Measurements from ENCODE around the gene CNTNAP2. TPM values are rescaled to one million over a fixed set of nuclear protein-coding genes. Genes with fewer than 3 reads are reported as not detected.

The CNTNAP2 gene
- total and polyA plus RNA-seq, 3 donors from 2014 or later = 4.3 to 6.1 (median 4.4) TPM

DNA sequence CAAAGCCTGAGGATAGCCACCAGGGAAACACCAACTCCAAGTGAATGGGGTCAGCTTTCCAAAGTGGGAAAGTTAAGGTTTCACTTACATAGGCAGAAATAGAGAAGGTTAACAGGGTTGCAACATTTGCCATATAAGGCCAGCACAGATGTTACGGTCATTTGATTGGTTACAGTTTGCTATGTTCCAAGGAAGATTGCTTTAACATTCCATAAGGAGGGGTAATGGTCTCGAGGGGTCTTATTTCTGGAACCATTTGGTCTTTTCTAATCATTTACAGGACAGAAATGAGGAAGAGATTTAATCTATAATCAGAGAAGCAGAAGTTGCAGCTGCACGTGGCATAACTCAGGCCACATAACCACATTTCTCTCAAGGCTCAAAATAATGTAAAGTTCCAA, 1794.6 kb downstream of the CNTNAP2 start:
- Histone ChIP-seq H3K36me3 (ENCODE audit: low read depth, missing control alignments) (no peaks in the 10 kb centered on the region), H3K4me1 (no peaks in the 10 kb centered on the region), H3K27ac (no peak overlapping the region), H3K4me3 (no peak overlapping the region), H3K27me3 (no peaks in the 10 kb centered on the region), H3K9me3 (no peaks in the 10 kb centered on the region)
- 44 to 46% methylated on average over 3 of the region's 3 CpGs for WGBS, 2 donors
- TF ChIP-seq, protein P1, sequence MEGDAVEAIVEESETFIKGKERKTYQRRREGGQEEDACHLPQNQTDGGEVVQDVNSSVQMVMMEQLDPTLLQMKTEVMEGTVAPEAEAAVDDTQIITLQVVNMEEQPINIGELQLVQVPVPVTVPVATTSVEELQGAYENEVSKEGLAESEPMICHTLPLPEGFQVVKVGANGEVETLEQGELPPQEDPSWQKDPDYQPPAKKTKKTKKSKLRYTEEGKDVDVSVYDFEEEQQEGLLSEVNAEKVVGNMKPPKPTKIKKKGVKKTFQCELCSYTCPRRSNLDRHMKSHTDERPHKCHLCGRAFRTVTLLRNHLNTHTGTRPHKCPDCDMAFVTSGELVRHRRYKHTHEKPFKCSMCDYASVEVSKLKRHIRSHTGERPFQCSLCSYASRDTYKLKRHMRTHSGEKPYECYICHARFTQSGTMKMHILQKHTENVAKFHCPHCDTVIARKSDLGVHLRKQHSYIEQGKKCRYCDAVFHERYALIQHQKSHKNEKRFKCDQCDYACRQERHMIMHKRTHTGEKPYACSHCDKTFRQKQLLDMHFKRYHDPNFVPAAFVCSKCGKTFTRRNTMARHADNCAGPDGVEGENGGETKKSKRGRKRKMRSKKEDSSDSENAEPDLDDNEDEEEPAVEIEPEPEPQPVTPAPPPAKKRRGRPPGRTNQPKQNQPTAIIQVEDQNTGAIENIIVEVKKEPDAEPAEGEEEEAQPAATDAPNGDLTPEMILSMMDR (IDR thresholded peaks at IDR 0.05) = no peak
- no peak for TF ChIP-seq POLR2A (IDR thresholded peaks at IDR 0.05)
- DNase-seq = no peak
- intact Hi-C loops (cut with DNase I; ENCODE audit: low total_unique reads) = no loop called here

DNA sequence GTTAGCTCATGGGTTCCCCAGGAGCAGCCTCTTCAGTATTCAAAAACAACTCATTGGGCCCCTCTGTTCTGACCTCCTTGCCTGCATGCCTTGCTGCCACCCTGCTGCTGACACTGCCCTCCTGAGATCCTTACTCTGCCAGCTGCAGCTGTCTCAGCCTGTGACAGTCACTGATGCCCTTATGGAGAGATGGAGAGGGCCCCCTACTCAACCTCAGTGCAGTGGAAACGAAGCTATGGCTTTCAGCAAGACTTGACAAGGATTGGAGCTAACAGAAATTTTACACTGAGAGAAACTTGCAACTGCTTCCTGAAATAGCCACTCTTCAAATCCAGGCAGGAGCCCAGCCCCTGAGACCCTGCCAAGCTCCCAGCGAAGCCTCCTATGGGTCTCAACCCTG, 1795.7 kb downstream of the CNTNAP2 start:
- no peak for DNase-seq
- Histone ChIP-seq H3K27me3 (no peaks in the 10 kb centered on the region), H3K4me3 (no peak overlapping the region), H3K27ac (no peak overlapping the region), H3K4me1 (no peaks in the 10 kb centered on the region), H3K9me3 (no peaks in the 10 kb centered on the region), H3K36me3 (ENCODE audit: low read depth, missing control alignments) (no peaks in the 10 kb centered on the region)
- WGBS, 2 donors = 33 to 65% methylated on average over 1 to 2 of the region's 2 CpGs
- intact Hi-C loops (cut with DNase I; ENCODE audit: low total_unique reads) = no loop called here
- TF ChIP-seq, protein P1 (IDR thresholded peaks at IDR 0.05) = no peak
- TF ChIP-seq POLR2A (IDR thresholded peaks at IDR 0.05) = no peak

DNA sequence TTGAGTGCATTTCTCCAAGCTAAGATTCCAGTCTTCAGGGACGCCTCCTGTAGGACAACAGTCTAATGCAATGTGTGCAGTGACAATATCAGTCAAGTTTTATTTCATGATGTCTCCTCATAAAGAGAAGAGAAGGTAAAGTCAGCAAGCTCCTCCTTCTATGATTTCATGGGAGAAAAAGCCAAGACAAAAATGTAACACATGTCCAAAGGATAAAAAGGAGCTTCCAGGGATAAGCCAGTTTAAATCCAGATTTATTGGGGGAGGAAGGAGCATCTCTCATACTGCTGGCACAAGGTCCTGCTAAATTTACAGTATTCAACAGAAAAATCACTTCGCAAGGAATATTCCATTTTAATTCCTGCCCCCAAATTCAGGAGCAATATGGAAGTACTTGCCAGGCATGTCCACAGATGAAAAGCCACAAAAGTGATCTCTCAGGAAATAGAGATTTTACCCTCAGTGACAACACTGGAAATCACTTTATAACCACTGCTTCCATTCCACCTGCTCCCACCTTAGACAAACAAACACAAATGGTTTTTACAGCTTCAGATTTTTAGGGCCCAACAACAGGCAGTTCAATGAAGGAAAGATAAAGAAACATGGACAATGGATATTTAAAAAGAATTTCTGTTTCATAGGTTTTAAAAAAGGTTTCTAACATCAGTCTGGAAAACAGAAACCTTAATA, 1796.5 kb downstream of the CNTNAP2 start:
- H3K27me3 ChIP-seq = no peaks in the 10 kb centered on the region
- intact Hi-C loops (cut with DNase I; ENCODE audit: low total_unique reads) = no loop called here
- H3K27ac ChIP-seq = no peak overlapping the region
- no peaks in the 10 kb centered on the region for H3K4me1 ChIP-seq
- H3K36me3 ChIP-seq (ENCODE audit: low read depth, missing control alignments) = no peaks in the 10 kb centered on the region
- TF ChIP-seq POLR2A (IDR thresholded peaks at IDR 0.05) = no peak
- TF ChIP-seq, protein P1 (IDR thresholded peaks at IDR 0.05) = no peak
- WGBS, 2 donors = 47 to 80% methylated on average over 2 of the region's 2 CpGs
- no peaks in the 10 kb centered on the region for H3K9me3 ChIP-seq
- H3K4me3 ChIP-seq = no peak overlapping the region
- no peak for DNase-seq

DNA sequence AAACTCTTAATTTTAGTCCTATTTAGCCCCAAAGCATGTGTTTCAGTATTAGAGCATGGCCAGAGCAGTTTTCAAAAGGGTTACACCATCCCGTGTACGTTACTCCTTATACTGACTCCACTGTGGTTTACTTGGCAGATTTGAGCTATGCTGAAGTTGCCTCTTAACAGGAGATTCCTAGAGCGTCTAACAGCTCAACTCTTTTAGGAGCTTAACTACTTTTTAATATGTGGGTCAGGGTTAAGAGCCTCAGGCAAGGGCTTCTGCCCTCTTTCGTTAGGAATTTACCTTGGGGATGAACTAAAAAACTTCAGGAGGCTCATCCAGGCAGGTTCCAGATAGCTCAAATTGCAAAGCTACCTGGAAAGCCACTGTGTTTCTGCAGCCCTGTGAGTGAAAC, 1799.2 kb downstream of the CNTNAP2 start:
- 37 to 66% methylated on average over 4 of the region's 4 CpGs for WGBS, 2 donors
- H3K4me3 ChIP-seq = no peak overlapping the region
- no peaks in the 10 kb centered on the region for H3K4me1 ChIP-seq
- TF ChIP-seq, protein P1 (IDR thresholded peaks at IDR 0.05) = no peak
- TF ChIP-seq POLR2A (IDR thresholded peaks at IDR 0.05) = no peak
- H3K36me3 ChIP-seq (ENCODE audit: low read depth, missing control alignments) = no peaks in the 10 kb centered on the region
- DNase-seq = no peak
- no peaks in the 10 kb centered on the region for H3K9me3 ChIP-seq
- no peak overlapping the region for H3K27ac ChIP-seq
- H3K27me3 ChIP-seq = no peaks in the 10 kb centered on the region
- intact Hi-C loops (cut with DNase I; ENCODE audit: low total_unique reads) = no loop called here

DNA sequence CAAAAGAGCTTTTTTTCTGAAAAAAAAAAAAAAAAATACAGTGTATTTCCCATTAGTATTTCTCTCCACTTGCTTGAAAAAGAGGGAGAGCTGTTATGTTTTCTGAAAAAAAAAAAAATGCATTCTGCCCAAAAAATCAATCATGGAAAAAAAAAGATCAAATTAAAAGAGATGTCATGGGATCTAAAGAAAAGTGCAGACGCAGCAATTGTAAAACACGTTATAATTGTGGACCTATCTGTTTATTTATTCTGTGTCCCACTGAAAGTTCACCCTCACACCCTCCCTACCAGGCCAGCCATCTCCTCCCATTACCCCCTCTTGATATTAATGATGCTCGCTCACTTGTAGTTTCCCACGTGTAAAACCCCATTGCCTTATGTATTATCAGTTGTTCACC, 1800.0 kb downstream of the CNTNAP2 start:
- TF ChIP-seq POLR2A (IDR thresholded peaks at IDR 0.05) = no peak
- TF ChIP-seq, protein P1 (IDR thresholded peaks at IDR 0.05) = no peak
- WGBS, 2 donors = 69 to 79% methylated on average over 4 of the region's 4 CpGs
- no peak for DNase-seq
- Histone ChIP-seq H3K4me1 (no peaks in the 10 kb centered on the region), H3K9me3 (no peaks in the 10 kb centered on the region), H3K27me3 (no peaks in the 10 kb centered on the region), H3K36me3 (ENCODE audit: low read depth, missing control alignments) (no peaks in the 10 kb centered on the region), H3K4me3 (no peak overlapping the region), H3K27ac (no peak overlapping the region)
- intact Hi-C loops (cut with DNase I; ENCODE audit: low total_unique reads) = no loop called here

All from testis (tissue), 3 donors.